Skin of body (tissue), 2 donors: Measurements from ENCODE around the gene HIPK4. TPM values are rescaled to one million over a fixed set of nuclear protein-coding genes. Genes with fewer than 3 reads are reported as not detected.

ENCODE experiments used
- DNase-seq: peaks from one replicate; lab custom pipeline; 2025; lab: John Stamatoyannopoulos, UW
- total RNA-seq: library from RNA; depleted of rRNA; stranded (reverse); fragments of >200 nt; gene quantifications from one replicate; pipeline ENCODE4 v1.2.3, GENCODE V29; 2014

Gene HIPK4
- total RNA-seq, 1 donor from 2014 or later = 0.10 TPM

DNA sequence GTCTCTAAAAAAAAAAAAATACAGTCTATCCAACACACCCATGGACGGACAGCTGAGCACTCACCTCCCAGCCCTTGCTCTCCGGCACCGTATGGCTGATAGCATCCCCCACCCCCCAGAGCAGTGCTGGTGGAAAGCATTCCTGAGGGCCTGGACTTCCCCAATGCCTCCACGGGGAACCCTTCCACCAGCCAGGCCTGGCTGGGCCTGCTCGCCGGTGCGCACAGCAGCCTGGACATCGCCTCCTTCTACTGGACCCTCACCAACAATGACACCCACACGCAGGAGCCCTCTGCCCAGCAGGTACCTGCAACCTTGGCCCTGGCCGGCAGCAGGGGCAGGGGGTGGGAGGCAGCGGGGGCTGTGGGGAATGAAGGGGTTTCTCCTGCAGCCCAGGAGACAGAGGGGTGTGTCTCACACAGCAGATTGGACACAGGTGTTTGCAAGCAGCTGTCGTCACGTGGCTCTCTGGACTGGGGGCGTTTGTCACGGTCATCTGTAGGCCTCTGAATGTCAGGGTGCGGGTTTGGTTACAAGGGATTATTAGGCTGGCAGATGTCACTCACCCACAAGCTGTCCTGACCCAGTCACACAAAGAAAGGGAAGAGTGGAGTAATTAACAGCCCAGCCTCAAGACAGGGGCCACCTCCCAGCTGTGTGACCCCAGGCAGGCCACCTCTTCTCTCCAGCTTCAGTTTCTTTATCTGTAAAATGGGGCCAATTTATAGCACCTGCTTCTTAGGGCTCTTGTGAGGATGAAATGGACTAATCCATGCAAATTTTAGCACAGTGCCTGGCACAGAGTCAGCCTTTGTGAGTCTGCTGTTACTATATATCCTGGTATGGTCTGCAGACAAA lies 22.2 kb downstream of the HIPK4 start:
- DNase-seq = no peak

GRCh38 chr19:40366697-40367561 lies 23.1 kb downstream of the HIPK4 start:
- no peak for DNase-seq

- DNase-seq = peak; percentile 35
Measured at GRCh38 chr19:40365613-40366401, 24.2 kb downstream of the HIPK4 start.

GRCh38 chr19:40365010-40365409 lies 25.0 kb downstream of the HIPK4 start:
- no peak for DNase-seq

GRCh38 chr19:40363069-40363468 lies 26.9 kb downstream of the HIPK4 start:
- no peak for DNase-seq

- DNase-seq = no peak
Measured at GRCh38 chr19:40362160-40362559, 27.8 kb downstream of the HIPK4 start.

DNA sequence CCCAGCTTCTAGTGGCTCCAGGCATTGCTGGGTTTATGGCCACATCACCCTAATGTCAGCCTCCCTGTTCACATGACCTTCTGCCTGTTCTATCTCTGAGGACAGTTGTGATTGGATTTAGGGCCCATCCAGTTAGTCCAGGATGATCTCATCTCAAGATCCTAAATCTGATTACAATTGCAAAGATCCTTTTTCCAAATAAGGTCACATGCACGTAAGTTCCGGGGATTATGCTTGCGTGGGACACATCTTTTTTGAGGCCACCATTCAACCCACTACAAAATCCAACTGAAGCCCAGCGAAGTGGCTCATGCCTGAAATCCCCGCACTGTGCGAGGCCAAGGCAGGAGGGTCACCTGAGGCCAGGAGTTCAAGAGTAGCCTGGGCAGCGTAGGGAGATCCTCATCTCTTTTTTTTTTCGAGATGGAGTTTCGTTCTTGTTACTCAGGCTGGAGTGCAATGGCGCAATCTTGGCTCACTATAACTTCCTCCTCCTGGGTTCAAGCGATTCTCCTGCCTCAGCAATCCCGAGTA lies 29.2 kb downstream of the HIPK4 start:
- DNase-seq = no peak

DNA sequence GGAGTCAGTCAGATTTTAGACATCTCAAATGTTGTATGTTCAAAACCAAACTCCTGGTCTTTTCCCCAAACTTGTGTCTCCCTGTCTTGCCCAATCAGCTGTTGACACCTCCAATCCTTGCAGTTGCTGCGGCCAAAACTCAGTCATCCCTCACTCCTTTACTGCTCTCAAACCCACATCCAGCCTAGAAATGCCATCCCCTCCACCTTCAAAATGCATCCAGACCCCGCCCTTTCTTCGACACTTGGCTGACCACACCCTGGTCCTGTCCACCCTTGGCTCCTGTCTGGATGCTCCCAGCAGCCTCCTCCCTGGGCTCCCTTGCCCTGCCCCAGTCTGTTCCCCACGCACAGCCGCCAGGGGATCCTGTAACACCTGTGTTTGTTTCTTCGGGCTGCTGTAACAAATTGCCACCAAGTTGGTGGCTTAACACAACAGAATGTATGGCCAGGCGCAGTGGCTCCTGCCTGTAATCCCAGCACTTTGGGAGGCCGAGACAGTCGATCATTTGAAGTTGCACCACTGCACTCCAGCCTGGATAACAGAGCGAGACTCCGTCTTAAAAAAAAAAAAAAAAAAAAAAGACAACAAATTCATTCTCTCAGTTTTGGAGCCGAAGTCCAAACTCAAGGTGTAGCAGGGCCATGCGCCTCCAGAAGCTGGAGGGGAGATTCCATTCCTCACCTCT lies 29.8 kb downstream of the HIPK4 start:
- DNase-seq = no peak

DNA sequence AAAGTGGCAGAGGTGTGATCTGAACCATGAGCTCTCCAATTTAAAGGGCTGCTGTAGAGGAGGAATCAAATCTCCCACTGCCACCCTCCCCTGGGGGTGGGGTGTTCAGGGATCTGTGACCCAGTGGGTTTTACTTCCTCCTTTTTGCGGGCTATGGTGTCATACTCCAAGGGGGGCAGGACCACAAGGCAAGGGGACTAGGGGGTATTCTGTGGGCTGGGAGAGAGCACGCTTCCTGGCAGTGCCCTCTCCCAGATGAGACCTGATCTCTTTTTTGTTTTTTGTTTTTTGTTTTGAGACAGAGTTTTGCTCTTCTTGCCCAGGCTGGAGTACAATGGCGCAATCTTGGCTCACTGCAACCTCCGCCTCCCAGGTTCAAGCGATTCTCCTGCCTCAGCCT lies 31.2 kb downstream of the HIPK4 start:
- DNase-seq = no peak

DNA sequence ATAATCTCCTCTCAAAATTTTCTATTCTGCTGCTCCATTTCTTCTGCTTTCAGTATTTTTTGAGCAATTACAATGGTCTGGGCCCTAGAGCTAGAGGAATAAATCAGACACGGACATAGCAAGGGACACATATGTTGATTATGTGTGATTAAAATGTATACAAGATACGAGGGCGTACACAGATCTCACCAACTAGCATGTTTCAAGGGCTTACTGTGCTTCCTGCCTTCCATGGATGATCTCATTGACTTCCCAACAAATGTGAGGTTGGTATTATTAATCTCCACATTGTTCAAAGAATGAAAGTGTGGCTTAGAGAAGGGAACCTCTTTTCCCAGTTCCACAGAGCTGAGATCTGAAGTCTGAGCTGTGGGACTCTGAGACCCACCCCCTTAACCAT lies 32.3 kb downstream of the HIPK4 start:
- no peak for DNase-seq

DNA sequence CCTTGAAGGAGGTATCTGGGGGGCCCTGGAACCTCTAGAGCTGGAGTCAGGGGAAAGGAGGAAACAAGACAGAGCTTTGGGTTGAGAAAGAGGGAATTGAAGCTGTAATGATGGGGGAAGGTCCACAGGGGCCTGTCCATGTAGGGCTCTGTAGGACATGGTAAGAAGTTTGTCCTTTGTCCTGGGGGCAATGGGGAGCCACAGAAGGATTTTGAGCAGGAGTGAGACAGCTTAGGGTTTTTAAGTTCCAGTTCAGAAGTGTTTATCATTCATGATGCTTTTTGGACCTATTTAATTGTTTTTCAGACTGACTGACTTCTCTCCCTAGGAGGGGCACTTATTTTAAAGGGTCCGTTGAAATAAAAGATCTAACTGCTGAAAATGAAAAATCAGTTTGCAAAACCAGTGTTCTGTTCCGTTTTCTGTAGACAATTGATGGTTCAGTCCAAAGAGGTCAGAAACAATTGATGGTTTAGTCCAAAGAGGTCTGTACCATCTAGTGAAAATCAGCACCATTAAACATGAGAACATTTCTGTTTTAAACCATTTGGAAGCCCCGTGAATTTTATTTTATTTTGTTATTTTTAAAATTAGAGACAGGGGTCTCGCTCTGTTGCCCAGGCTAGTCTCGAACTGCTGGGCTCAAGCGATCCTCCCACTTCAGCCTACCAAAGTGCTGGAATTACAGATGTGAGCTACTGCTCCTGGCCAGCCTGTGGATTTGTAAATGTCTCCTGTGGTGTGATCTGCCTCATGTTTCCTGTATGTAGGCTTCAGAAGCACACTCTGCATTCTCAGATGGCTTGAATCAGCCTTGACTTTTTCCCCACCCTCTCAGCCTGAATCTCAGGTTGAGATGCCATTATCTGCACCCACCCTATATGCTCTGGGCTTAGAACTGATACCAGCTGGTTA lies 33.0 kb downstream of the HIPK4 start:
- no peak for DNase-seq

DNA sequence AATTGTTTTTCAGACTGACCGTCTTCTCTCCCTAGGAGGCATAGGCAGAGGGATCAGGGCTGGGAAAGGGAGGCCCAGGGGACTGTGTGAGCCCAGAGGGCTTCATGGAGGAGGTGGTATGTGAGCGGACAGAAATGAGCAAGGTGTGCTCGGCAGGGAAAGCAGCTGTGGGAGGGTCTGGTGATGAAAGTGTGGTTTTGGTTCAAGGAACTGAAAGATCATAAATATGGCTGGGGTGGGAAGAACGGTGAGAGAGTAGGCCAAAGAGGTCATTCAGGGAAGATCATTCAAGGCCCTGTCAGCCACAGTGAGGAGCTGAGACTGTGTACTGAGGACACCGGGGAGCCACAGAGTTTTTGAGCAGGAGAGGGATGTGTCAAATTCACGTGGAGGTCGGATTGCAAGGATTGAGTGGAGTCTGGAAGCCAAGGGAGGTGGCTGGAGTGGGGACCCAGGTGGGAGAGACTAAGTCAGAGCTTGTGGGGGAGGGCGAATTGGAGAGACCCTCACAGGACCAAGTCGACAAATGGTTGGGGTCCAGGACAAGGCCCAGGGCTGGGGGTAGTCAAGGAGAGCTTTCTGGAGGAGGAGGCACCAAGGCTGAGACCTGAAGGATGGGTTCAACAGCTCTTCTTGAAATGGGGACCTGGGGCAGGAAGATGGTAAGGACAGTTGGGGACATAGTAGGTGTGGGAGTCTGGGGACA lies 33.9 kb downstream of the HIPK4 start:
- no peak for DNase-seq

- peak; percentile 27 for DNase-seq
Measured at GRCh38 chr19:40348961-40349507, 40.9 kb downstream of the HIPK4 start.

DNA sequence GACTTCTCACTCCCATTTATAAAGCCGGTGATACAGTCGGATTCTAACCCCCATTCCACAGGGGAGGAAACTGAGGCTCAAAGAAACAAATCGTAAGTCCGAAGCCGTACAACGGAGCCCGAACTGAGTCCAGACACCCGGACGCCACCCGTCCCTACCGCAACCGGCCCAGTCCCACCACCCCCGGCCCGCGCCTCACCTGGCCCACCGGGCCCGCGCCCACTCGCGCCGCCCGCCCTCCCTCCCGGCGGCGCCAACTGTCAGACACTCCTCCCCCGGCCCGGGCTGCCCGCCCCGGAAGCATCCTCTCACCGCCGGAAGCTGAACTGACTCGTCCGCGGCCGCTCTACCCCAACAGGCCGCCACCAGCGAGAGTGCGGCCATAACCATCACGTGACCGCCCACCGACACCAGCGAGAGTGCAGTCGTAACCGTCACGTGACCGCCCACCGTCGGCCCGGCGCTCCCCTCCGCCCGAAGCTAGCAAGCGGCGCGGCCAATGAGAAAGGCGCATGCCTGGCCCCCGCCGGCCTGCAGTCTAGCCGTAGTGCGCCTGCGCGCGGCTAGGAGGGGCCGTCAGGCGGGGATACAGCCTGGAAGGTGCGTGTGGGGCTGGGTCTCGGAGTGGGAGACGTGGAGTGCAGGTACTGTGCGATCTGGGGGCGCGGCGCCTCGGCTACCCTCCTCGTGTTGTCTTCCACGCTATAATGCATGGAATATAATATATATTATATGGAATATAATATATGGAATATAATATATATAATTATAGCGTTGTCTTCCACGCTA lies 41.7 kb downstream of the HIPK4 start, which contains the start of the genes C19orf47 and PLD3:
TSS of gene C19orf47 (minus strand) at position 273 of the 789 bp plus-strand sequence. CDS start 6,540 bp downstream, outside the sequence.
TSS of gene PLD3 (plus strand) at position 571 of the 789 bp plus-strand sequence. CDS start 17,789 bp downstream, outside the sequence.
- peak; percentile 99 for DNase-seq

- DNase-seq = no peak
Measured at GRCh38 chr19:40344422-40344821, 45.6 kb downstream of the HIPK4 start.

GRCh38 chr19:40342644-40343311 lies 47.2 kb downstream of the HIPK4 start:
- DNase-seq = no peak
